ENCODE measurements around the gene CELF5. TPM values are rescaled to one million over a fixed set of nuclear protein-coding genes. Genes with fewer than 3 reads are reported as not detected.

CELF5 gene
- under 1 TPM in 2 of 7 donors, not detected in 5; 0.10 to 0.19 TPM for total RNA-seq
- polyA plus RNA-seq: under 1 TPM in 1 of 3 donors, not detected in 2; 0.05 TPM
- long read RNA-seq, donor 1: 0 reads
- long read RNA-seq, donor 2: 0 reads

DNA sequence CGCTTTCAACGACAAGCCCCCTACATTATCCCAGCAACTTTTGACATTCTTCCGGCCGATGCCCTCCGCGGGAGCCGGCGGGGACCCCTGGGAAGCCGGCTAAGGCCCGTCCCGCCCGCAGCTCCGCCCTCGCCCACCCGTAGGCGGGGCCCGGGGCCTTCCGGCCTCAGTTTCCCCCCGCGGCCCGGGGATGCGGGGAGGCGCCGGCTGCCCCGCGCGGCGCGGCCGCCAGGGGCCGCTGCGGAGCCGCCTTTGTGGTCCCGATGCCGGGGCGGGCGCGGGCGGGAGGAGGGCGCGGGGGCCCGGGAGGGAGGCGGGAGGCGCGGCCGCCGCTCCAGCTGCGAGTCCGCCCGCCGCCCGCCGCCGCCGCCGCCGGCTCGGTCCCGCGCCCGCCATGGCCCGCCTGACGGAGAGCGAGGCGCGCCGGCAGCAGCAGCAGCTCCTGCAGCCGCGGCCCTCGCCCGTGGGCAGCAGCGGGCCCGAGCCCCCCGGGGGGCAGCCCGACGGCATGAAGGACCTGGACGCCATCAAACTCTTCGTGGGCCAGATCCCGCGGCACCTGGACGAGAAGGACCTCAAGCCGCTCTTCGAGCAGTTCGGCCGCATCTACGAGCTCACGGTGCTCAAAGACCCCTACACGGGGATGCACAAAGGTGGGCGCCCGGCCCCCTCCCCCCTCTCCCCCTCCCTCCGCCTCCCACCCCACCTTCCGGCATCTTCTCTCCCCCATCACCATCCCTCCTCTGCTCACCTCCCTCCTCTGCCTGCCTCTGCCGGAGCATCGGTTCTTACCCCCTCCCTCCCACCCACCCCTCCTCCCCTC is at the start of gene CELF5:
CELF5 (plus strand) TSS at position 316 of the 823 bp plus-strand sequence; CDS start at position 395, 79 bp downstream.
- Histone ChIP-seq H3K27ac (no peak within 1 kb of the TSS), H3K36me3 (no peaks in the 10 kb centered on the region), H3K9me3 (no peaks in the 10 kb centered on the region), H3K4me3 (peak within 1 kb of the TSS in 4 of 8 donors; percentile 26 to 66 (median 28)), H3K4me1 (peaks cover 0 to 16% (median 5%) of the 10 kb centered on the region in 6 donors), H3K27me3 (replicated peaks in 1 of 7) (peaks cover 0 to 84% (median 53%) of the 10 kb centered on the region in 7 donors)
- WGBS, 5 donors: 2 to 3% (median 2%) methylated on average over 38 to 94 of the region's 94 CpGs
- intact Hi-C loops (cut with DNase I; ENCODE audit: low total_unique reads): no loop called here
- no peak for TF ChIP-seq POLR2AphosphoS5 (IDR thresholded peaks at IDR 0.05)
- TF ChIP-seq, protein P1, sequence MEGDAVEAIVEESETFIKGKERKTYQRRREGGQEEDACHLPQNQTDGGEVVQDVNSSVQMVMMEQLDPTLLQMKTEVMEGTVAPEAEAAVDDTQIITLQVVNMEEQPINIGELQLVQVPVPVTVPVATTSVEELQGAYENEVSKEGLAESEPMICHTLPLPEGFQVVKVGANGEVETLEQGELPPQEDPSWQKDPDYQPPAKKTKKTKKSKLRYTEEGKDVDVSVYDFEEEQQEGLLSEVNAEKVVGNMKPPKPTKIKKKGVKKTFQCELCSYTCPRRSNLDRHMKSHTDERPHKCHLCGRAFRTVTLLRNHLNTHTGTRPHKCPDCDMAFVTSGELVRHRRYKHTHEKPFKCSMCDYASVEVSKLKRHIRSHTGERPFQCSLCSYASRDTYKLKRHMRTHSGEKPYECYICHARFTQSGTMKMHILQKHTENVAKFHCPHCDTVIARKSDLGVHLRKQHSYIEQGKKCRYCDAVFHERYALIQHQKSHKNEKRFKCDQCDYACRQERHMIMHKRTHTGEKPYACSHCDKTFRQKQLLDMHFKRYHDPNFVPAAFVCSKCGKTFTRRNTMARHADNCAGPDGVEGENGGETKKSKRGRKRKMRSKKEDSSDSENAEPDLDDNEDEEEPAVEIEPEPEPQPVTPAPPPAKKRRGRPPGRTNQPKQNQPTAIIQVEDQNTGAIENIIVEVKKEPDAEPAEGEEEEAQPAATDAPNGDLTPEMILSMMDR (IDR thresholded peaks at IDR 0.05 in 8 of 11, conservative IDR thresholded peaks at IDR 0.05 in 3 of 11): peak in 6 of 11 experiments; percentile 49 to 78 (median 70)
- no peak for DNase-seq

DNA sequence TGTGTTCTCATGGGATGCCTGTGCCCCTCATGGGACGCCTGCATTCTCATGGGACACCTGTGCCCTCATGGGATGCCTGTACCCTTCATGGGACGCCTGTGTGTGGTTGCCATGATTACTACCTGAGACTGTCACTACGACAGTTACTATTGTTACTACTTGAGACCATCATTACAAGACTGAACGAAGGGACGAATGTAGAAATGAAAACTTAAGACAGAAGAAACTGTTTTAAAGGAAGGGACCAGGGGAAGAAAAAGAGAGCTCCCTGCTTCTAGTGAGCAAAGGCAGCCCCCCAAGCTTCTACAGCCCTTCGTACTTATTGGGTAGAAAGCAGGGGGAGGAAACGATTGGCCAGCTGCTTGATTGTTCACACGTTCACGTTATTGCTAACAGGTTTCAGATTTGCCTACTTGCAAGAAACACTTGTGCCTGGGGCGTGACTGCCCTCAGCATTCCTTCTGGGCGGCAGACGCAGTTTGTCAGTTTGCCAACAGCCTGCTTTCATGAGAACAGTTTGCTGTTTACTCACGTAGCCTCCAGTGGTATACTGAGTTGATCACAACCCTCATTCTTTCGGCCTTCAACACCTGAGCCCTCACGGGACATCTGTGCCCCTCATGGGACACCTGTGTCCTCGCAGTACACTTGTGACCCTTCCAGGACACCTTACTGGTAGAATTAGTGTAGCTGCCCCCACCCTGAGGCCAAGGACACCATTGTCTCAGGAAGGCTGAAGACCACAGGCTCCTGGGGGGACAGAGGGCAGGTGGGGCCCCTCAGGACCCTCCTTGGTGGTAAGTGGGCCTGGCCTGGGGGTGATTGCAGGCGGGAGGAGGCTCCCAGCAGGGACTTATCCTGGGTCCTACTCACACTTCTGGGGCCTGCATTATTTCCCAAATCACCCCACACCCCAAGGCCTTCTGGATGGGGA is 48.4 kb upstream of the CELF5 start:
- H3K4me3 ChIP-seq: peak overlapping the region in 1 of 8 donors; percentile 55
- H3K27ac ChIP-seq: peak overlapping the region; percentile 21 to 89 (median 68)
- DNase-seq: no peak

DNA sequence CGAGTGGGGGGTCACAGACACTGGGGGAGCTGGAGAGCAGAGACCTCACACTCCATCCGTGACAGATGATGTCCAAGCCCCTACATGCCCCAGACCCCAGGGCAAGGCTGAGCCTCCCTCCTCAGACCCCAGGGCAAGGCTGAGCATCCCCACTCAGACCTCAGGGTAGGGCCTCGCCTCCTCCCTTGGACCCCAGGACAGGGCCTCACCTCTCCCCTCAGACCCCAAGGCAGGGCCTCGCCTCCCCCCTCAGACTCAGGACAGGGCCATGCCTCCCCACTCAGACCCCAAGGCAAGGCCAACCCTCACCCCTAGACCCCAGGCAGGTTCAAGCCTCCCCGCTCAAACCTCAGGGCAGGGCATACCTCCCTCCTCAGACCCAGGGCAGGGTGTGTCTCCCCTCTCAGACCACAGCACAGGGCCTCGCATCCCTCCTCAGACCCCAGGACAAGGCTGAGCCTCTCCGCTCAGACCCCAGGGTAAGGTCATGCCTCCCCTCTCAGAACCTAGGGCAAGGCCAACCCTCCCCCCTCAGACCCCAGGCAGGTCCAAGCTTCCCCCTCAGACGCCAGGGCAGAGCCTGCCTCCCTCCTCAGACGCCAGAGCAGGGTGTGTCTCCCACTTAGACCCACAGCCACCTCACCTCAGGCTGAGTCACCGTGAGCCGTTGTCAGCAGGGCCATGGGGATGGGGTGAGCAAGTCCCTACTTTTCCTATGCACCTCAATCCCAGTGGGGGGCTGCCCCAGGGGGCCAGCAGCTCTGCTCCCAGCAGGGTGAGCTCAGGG is 47.6 kb upstream of the CELF5 start:
- Histone ChIP-seq H3K27me3 (replicated peaks in 1 of 7) (no peaks in the 10 kb centered on the region), H3K4me3 (peak overlapping the region in 4 of 8 donors; percentile 16 to 55 (median 28)), H3K4me1 (peaks cover 19 to 61% (median 46%) of the 10 kb centered on the region in 6 donors), H3K9me3 (peaks cover 0 to 17% (median 0%) of the 10 kb centered on the region in 8 donors), H3K27ac (peak overlapping the region; percentile 21 to 89 (median 68)), H3K36me3 (peaks cover 0 to 11% (median 0%) of the 10 kb centered on the region in 6 donors)
- 47 to 90% (median 68%) methylated on average over 7 to 11 of the region's 11 CpGs for WGBS, 5 donors
- DNase-seq: peak; percentile 87
- TF ChIP-seq POLR2A (IDR thresholded peaks at IDR 0.05) (no peak), POLR2AphosphoS5 (IDR thresholded peaks at IDR 0.05) (peak; percentile 43 to 68 (median 57))
- intact Hi-C loops (cut with DNase I; ENCODE audit: low total_unique reads): no loop called here

More for the DNA sequence above, 48.4 kb upstream of the CELF5 start:
- intact Hi-C loops (cut with DNase I; ENCODE audit: low total_unique reads): no loop called here
- H3K9me3 ChIP-seq: peaks cover 0 to 17% (median 0%) of the 10 kb centered on the region in 8 donors
- WGBS, 5 donors: 46 to 71% (median 53%) methylated on average over 16 to 17 of the region's 17 CpGs
- H3K4me1 ChIP-seq: peaks cover 11 to 61% (median 38%) of the 10 kb centered on the region in 6 donors
- H3K27me3 ChIP-seq (replicated peaks in 1 of 7): no peaks in the 10 kb centered on the region
- H3K36me3 ChIP-seq: peaks cover 0 to 2% (median 0%) of the 10 kb centered on the region in 6 donors
- TF ChIP-seq, protein P1 (IDR thresholded peaks at IDR 0.05 in 8 of 11, conservative IDR thresholded peaks at IDR 0.05 in 3 of 11): no peak
- no peak for TF ChIP-seq POLR2AphosphoS5 (IDR thresholded peaks at IDR 0.05)
- no peak for TF ChIP-seq POLR2A (IDR thresholded peaks at IDR 0.05)
